Fibroblast of upper back skin (primary cell): ENCODE measurements around the gene SARDH.

Experiments
- DNase-seq: peaks from one replicate; pipeline ENCODE4 v3.0.0-alpha.2; 2013

Gene SARDH

DNA sequence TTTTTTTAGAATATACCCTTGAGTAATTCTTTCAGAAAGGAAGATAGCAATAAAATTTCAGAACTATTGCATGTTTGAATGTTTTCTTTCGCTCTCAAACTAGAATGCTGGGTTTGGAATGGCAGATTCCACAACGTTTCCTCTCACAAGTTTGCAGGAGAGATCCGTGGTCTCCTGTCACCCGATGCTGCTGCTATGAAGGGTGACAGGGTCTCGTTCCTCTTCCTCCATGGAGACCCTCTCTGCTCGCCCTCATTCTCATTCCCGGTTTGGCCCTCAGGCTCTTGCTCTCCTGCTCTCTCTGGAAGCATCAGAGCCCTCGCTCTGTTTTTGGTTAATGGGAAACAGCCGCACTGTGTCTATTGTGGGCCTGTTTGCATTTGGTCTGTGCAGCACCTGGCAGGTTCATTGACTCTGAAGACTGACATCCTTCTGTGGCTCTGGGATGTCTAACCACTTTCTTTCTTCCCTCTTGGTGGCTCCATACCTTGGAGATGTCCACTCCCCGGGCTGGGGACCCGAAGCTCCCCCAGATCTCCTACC is 116.4 kb downstream of the SARDH start:
- DNase-seq = no peak

DNA sequence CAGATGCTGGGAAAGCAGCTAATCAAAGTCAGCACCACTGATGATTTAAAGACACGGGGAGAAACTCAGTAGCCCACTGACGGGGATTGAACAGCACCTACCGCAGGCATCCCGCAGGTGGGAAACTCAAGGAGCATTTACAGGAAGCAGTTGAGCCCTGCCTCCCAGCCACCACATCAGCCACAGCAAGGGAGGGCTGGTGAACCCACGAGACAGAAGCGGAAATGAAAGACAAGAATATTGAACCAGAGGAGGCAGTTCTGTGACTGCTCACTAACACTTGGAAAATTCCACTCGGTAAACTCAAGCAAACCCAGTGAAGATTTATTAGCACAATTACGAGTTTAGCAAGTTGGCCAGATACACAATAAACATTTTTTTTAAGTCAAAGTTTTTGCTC is 118.4 kb downstream of the SARDH start:
- no peak for DNase-seq

DNA sequence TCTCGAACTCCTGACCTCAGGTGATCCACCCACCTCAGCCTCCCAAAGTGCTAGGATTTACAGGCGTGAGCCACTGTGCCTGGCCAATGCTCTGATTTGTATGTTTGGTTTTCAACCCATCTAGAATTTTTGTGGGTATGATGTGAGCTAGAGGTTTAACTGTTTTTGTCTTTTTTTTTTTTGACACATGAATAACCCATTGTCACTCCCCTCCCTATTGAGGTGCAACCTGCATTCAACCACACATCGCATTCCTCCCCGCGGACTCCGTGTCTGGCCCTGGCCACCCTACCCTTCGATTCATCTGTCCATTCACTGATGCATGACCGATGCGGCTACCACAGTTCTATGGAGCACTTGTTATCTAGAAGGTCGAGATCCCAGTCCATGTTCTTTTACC is 119.4 kb downstream of the SARDH start:
- no peak for DNase-seq

DNA sequence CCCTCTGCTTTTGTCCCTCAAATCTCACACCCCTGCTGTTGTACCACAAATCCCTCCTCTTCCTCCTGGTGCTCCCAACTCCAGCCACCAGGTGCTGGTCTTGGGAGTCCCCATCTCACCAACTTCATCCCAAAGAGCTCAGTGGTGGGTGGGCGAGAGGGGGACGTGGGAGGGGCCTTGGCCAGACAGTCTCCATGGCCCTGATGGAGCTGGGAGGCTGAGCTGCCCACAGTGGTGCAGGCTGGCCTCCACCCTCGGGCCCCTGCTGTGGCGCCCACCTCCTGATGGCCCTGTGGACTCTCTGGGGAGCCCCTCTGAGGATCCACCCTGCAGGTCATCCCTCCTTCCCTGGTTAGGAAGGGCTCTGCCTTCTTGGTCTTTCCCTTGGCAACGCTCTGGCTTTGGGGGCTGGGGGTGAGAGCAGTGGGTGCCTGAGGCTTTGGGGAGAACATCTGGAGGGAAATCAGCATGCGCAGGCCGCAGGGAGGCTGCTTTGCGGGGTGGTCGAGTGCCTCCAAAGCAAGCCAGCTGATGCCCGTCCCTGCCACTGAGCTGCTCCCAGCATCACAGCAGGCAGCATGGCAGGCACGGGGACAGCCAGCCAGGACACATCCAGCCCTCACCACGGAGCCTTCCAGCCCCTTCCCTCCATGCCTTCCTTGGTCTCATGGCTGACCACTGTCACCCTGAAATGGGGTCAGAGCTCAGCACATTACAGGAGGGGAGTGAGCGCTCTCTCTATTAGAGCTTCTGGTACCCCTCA is 121.3 kb downstream of the SARDH start:
- no peak for DNase-seq

DNA sequence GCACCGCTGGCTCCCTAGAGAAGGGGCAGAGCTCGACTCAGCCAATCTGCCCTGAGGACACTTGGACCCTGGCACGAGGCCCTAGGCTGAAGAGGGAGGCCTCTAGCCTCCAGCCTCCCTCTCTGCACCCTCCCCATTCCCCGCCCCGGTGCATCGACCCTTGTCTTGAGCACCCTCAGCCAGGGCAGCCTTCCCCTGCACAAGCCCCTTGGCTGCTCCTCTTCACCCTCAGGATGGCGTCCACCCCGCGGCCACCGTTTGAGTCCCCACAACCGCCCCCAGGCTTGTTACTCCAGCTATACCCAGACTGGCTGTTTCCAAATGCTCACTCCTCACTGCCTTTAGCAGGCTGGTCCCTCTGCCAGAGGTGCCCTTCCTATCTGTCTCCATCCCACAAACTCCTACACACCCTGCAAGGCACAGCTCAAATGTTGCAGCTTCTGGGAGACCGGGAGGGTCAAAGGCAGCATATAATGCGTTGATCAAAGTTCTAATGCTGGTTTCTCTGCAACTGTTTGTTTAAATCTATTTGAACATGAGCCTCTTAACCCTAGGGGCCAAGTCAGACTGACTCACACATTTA is 122.5 kb downstream of the SARDH start:
- no peak for DNase-seq

DNA sequence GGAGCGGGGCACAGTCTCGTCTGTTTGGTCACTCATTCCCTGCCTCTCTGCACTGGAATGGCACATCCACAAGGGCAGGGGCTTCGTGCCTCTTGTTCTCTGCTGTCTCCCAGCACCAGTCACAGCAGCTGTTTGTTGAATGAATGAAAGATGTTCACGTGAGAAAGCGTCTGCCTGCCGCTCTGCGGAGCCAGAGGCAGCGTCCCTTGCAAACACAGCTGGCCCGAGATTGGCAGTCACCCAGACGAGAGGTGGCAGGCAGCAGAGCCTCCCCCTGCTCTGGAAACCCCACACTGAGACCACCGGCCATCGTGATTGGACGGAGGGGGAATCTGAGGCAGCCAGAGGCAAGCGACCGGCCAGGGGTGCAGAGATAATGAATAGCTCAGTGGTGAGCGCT is 123.0 kb downstream of the SARDH start:
- no peak for DNase-seq

GRCh38 chr9:133614678-133615077 is 123.5 kb downstream of the SARDH start:
- no peak for DNase-seq

DNA sequence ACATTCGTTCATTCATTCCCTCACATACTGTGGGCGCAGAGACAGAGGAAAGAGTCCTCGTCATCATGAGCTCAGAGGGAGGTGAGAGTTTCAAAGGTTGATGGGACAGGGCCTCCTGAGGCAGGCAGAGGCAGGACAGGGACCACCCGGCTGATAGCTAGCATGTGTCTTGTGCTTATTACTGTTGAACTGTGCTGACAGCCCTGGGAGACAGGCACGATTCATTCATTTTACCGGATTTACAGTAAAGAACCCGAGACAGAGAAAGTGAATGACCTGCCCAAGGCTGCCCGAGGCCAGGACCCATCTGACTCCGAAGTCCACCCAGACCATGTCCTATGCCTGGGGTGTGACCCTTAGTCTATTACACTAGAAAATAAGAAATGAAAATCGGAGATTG is 124.1 kb downstream of the SARDH start:
- DNase-seq = no peak
